ENCODE results near the gene KYNU. TPM values are rescaled to one million over a fixed set of nuclear protein-coding genes. Genes with fewer than 3 reads are reported as not detected.
A peak's percentile ranks its signal among the peaks of the same experiment; 100 is the strongest.
"Not testable (repeated sequence)": the region's sequence is repeated elsewhere in the genome, so short reads cannot be mapped to it uniquely, and the experiment has no call there.

Gene KYNU
- total RNA-seq, 2 experiments from 2014 or later: not detected

GRCh38 chr2:143051465-143051864, 174.0 kb downstream of the KYNU start:
- Mint-ChIP-seq H3K4me3 (no peak overlapping the region), H3K4me1 (no peaks in the 10 kb centered on the region), H3K36me3 (ENCODE audit: low read depth) (no peaks in the 10 kb centered on the region), H3K27ac (no peak overlapping the region), H3K27me3 (peaks cover 9% of the 10 kb centered on the region), H3K9me3 (no peaks in the 10 kb centered on the region)
- ChIA-PET POLR2A (no interaction called here), CTCF (no interaction called here)
- DNase-seq: no peak

GRCh38 chr2:143053437-143053836, 176.0 kb downstream of the KYNU start:
- H3K27ac Mint-ChIP-seq; H3K4me1 Mint-ChIP-seq; POLR2A ChIA-PET; DNase-seq; H3K9me3 Mint-ChIP-seq; H3K27me3 Mint-ChIP-seq; H3K36me3 Mint-ChIP-seq (ENCODE audit: low read depth); CTCF ChIA-PET; H3K4me3 Mint-ChIP-seq: not testable (repeated sequence)

GRCh38 chr2:143056550-143056949, 179.1 kb downstream of the KYNU start:
- H3K36me3 Mint-ChIP-seq (ENCODE audit: low read depth): peaks cover 5% of the 10 kb centered on the region
- no peak for DNase-seq
- no peak overlapping the region for H3K4me3 Mint-ChIP-seq
- POLR2A ChIA-PET: no interaction called here
- CTCF ChIA-PET: interaction anchor here (1.4 kb wide), 1 partner anchor 27 kb away, joined by 3 read pairs; no protein-coding TSS in a partner anchor
- no peak overlapping the region for H3K27ac Mint-ChIP-seq
- peaks cover 7% of the 10 kb centered on the region for H3K27me3 Mint-ChIP-seq
- H3K9me3 Mint-ChIP-seq: peaks cover 7% of the 10 kb centered on the region
- H3K4me1 Mint-ChIP-seq: no peaks in the 10 kb centered on the region

- CTCF ChIA-PET: no interaction called here
- peaks cover 7% of the 10 kb centered on the region for H3K9me3 Mint-ChIP-seq
- H3K4me3 Mint-ChIP-seq: no peak overlapping the region
- POLR2A ChIA-PET: no interaction called here
- peaks cover 9% of the 10 kb centered on the region for H3K27me3 Mint-ChIP-seq
- DNase-seq: no peak
- peaks cover 5% of the 10 kb centered on the region for H3K36me3 Mint-ChIP-seq (ENCODE audit: low read depth)
- H3K27ac Mint-ChIP-seq: no peak overlapping the region
- no peaks in the 10 kb centered on the region for H3K4me1 Mint-ChIP-seq
Observed at GRCh38 chr2:143058851-143059250, 181.4 kb downstream of the KYNU start.

GRCh38 chr2:143063612-143064200, 186.2 kb downstream of the KYNU start:
- no peak for DNase-seq

GRCh38 chr2:143068094-143068493, 190.6 kb downstream of the KYNU start:
- Mint-ChIP-seq H3K4me1 (no peaks in the 10 kb centered on the region), H3K27me3 (peaks cover 17% of the 10 kb centered on the region), H3K4me3 (no peak overlapping the region), H3K36me3 (ENCODE audit: low read depth) (no peaks in the 10 kb centered on the region), H3K9me3 (peaks cover 7% of the 10 kb centered on the region), H3K27ac (no peak overlapping the region)
- ChIA-PET CTCF (no interaction called here), POLR2A (no interaction called here)
- no peak for DNase-seq

More at GRCh38 chr2:143063612-143064200, 186.2 kb downstream of the KYNU start:
- Mint-ChIP-seq H3K4me3 (no peak overlapping the region), H3K4me1 (no peaks in the 10 kb centered on the region), H3K36me3 (ENCODE audit: low read depth) (no peaks in the 10 kb centered on the region), H3K9me3 (peaks cover 7% of the 10 kb centered on the region), H3K27ac (no peak overlapping the region), H3K27me3 (peaks cover 24% of the 10 kb centered on the region)
- CTCF ChIA-PET: no interaction called here
- POLR2A ChIA-PET: no interaction called here

- Mint-ChIP-seq H3K9me3 (peaks cover 7% of the 10 kb centered on the region), H3K27me3 (peaks cover 17% of the 10 kb centered on the region), H3K4me3 (no peak overlapping the region), H3K27ac (no peak overlapping the region), H3K4me1 (no peaks in the 10 kb centered on the region), H3K36me3 (ENCODE audit: low read depth) (no peaks in the 10 kb centered on the region)
- ChIA-PET POLR2A (no interaction called here), CTCF (no interaction called here)
- no peak for DNase-seq
Observed at GRCh38 chr2:143068509-143068908, 191.0 kb downstream of the KYNU start.

GRCh38 chr2:143070704-143071103, 193.2 kb downstream of the KYNU start:
- Mint-ChIP-seq H3K36me3 (ENCODE audit: low read depth) (peaks cover 1% of the 10 kb centered on the region), H3K27me3 (peaks cover 11% of the 10 kb centered on the region), H3K9me3 (peaks cover 8% of the 10 kb centered on the region), H3K4me1 (no peaks in the 10 kb centered on the region), H3K4me3 (no peak overlapping the region), H3K27ac (no peak overlapping the region)
- no peak for DNase-seq
- ChIA-PET POLR2A (no interaction called here), CTCF (no interaction called here)

GRCh38 chr2:143071185-143071876, 193.9 kb downstream of the KYNU start:
- Mint-ChIP-seq H3K4me3 (no peak overlapping the region), H3K27me3 (peaks cover 11% of the 10 kb centered on the region), H3K9me3 (peaks cover 5% of the 10 kb centered on the region), H3K4me1 (no peaks in the 10 kb centered on the region), H3K36me3 (ENCODE audit: low read depth) (peaks cover 1% of the 10 kb centered on the region), H3K27ac (no peak overlapping the region)
- DNase-seq: no peak
- CTCF ChIA-PET: interaction anchor here (0.7 kb wide), 1 partner anchor 22 kb away, joined by 4 read pairs; no protein-coding TSS in a partner anchor
- POLR2A ChIA-PET: no interaction called here

GRCh38 chr2:143074913-143075312, 197.4 kb downstream of the KYNU start:
- POLR2A ChIA-PET; H3K4me1 Mint-ChIP-seq; H3K4me3 Mint-ChIP-seq; CTCF ChIA-PET; H3K27me3 Mint-ChIP-seq; H3K27ac Mint-ChIP-seq; H3K36me3 Mint-ChIP-seq (ENCODE audit: low read depth); DNase-seq; H3K9me3 Mint-ChIP-seq: not testable (repeated sequence)

- no peak overlapping the region for H3K4me3 Mint-ChIP-seq
- ChIA-PET CTCF (interaction anchor here (1.2 kb wide), 1 partner anchor 105 kb away, joined by 3 read pairs; no protein-coding TSS in a partner anchor), POLR2A (no interaction called here)
- no peak for DNase-seq
- peaks cover 1% of the 10 kb centered on the region for H3K36me3 Mint-ChIP-seq (ENCODE audit: low read depth)
- no peak overlapping the region for H3K27ac Mint-ChIP-seq
- no peaks in the 10 kb centered on the region for H3K4me1 Mint-ChIP-seq
- H3K9me3 Mint-ChIP-seq: peaks cover 5% of the 10 kb centered on the region
- no peaks in the 10 kb centered on the region for H3K27me3 Mint-ChIP-seq
Observed at GRCh38 chr2:143075711-143076110, 198.2 kb downstream of the KYNU start.

- POLR2A ChIA-PET: interaction anchor here (0.7 kb wide), 1 partner anchor 201 kb away, joined by 4 read pairs; no protein-coding TSS in a partner anchor
- Mint-ChIP-seq H3K4me3 (no peak overlapping the region), H3K9me3 (peaks cover 5% of the 10 kb centered on the region), H3K36me3 (ENCODE audit: low read depth) (peaks cover 1% of the 10 kb centered on the region), H3K4me1 (no peaks in the 10 kb centered on the region), H3K27me3 (no peaks in the 10 kb centered on the region), H3K27ac (no peak overlapping the region)
- no peak for DNase-seq
- CTCF ChIA-PET: no interaction called here
Observed at GRCh38 chr2:143078104-143078503, 200.6 kb downstream of the KYNU start.

- no peaks in the 10 kb centered on the region for H3K27me3 Mint-ChIP-seq
- ChIA-PET POLR2A (no interaction called here), CTCF (interaction anchor here (0.8 kb wide), 1 partner anchor 31 kb away, joined by 3 read pairs; no protein-coding TSS in a partner anchor)
- H3K27ac Mint-ChIP-seq: no peak overlapping the region
- no peak for DNase-seq
- H3K9me3 Mint-ChIP-seq: no peaks in the 10 kb centered on the region
- H3K4me1 Mint-ChIP-seq: peaks cover 28% of the 10 kb centered on the region
- H3K4me3 Mint-ChIP-seq: no peak overlapping the region
- no peaks in the 10 kb centered on the region for H3K36me3 Mint-ChIP-seq (ENCODE audit: low read depth)
Observed at GRCh38 chr2:143081616-143082015, 204.2 kb downstream of the KYNU start.

GRCh38 chr2:143083636-143084035, 206.2 kb downstream of the KYNU start:
- H3K27me3 Mint-ChIP-seq: no peaks in the 10 kb centered on the region
- H3K9me3 Mint-ChIP-seq: no peaks in the 10 kb centered on the region
- no peaks in the 10 kb centered on the region for H3K36me3 Mint-ChIP-seq (ENCODE audit: low read depth)
- POLR2A ChIA-PET: no interaction called here
- no peak overlapping the region for H3K4me3 Mint-ChIP-seq
- peak overlapping the region; percentile 52 for H3K27ac Mint-ChIP-seq
- no peak for DNase-seq
- CTCF ChIA-PET: interaction anchor here (0.6 to 1.3 kb wide), 6 partner anchors 26 to 1213 kb away, joined by 3 to 4 read pairs (median 3); no protein-coding TSS in a partner anchor
- peaks cover 30% of the 10 kb centered on the region for H3K4me1 Mint-ChIP-seq

Data from activated CD4-positive, alpha-beta T cell treated with anti-CD3 and anti-CD28 coated beads, Interleukin-2, amount 10 ng/mL, durations not matched to agents 7 days and 5 days (primary cell).